NCI-H524 (cell line): ENCODE measurements around the gene TACC2.

Source experiments
- DNase-seq, 2 experiments: peaks; one replicate each; lab custom pipeline; 2025; lab: John Stamatoyannopoulos, UW

TACC2 gene

GRCh38 chr10:122170802-122171201, 181.8 kb downstream of the TACC2 start:
- no peak for DNase-seq

GRCh38 chr10:122171302-122172075, 182.5 kb downstream of the TACC2 start:
- DNase-seq, result no peak

- no peak for DNase-seq
Measured at GRCh38 chr10:122172361-122173008, 183.5 kb downstream of the TACC2 start.

- DNase-seq, result no peak
Measured at GRCh38 chr10:122173337-122173736, 184.4 kb downstream of the TACC2 start.

GRCh38 chr10:122173766-122174435, 184.9 kb downstream of the TACC2 start:
- no peak for DNase-seq

- DNase-seq, result no peak
Measured at GRCh38 chr10:122176232-122177213, 187.6 kb downstream of the TACC2 start.

- no peak for DNase-seq
Measured at GRCh38 chr10:122178655-122179054, 189.7 kb downstream of the TACC2 start.

GRCh38 chr10:122181041-122181732, 192.2 kb downstream of the TACC2 start:
- DNase-seq, result no peak

GRCh38 chr10:122181876-122182275, 192.9 kb downstream of the TACC2 start:
- DNase-seq, result no peak

- DNase-seq, result no peak
Measured at GRCh38 chr10:122182308-122182707, 193.3 kb downstream of the TACC2 start.

- DNase-seq, result no peak
Measured at GRCh38 chr10:122184254-122184653, 195.3 kb downstream of the TACC2 start.

GRCh38 chr10:122185643-122186042, 196.7 kb downstream of the TACC2 start:
- no peak for DNase-seq

GRCh38 chr10:122186816-122187810, 198.2 kb downstream of the TACC2 start:
- no peak for DNase-seq

- no peak for DNase-seq
Measured at GRCh38 chr10:122188706-122189105, 199.7 kb downstream of the TACC2 start.

- DNase-seq, result no peak
Measured at GRCh38 chr10:122189185-122189584, 200.2 kb downstream of the TACC2 start.

GRCh38 chr10:122190176-122190943, 201.4 kb downstream of the TACC2 start:
- DNase-seq, result no peak

GRCh38 chr10:122191936-122192541, 203.1 kb downstream of the TACC2 start:
- DNase-seq, result no peak

- DNase-seq, result no peak
Measured at GRCh38 chr10:122194251-122194650, 205.3 kb downstream of the TACC2 start.

GRCh38 chr10:122196218-122196617, 207.3 kb downstream of the TACC2 start:
- DNase-seq, result no peak
